GM21367 (cell line): ENCODE data around the gene NR5A2.

Experiments used
- ATAC-seq: cut with Tn5 transposase; IDR thresholded peaks from one replicate; pipeline ENCODE4 v1.9.1; 2021; ENCODE audit not compliant: unreplicated experiment

The NR5A2 gene

GRCh38 chr1:200062143-200062542 lies 34.6 kb downstream of the NR5A2 start:
- no peak for ATAC-seq

GRCh38 chr1:200072636-200073285 lies 45.3 kb downstream of the NR5A2 start:
- peak; percentile 97 for ATAC-seq

GRCh38 chr1:200073286-200073637 lies 45.8 kb downstream of the NR5A2 start:
- peak; percentile 11 for ATAC-seq

GRCh38 chr1:200075522-200075921 lies 48.0 kb downstream of the NR5A2 start:
- no peak for ATAC-seq

- ATAC-seq, result no peak
Measured at GRCh38 chr1:200075938-200076546, 48.5 kb downstream of the NR5A2 start.

- no peak for ATAC-seq
Measured at GRCh38 chr1:200079232-200079940, 51.9 kb downstream of the NR5A2 start.

GRCh38 chr1:200081151-200081968 lies 53.9 kb downstream of the NR5A2 start:
- ATAC-seq, result no peak

GRCh38 chr1:200081969-200082245 lies 54.4 kb downstream of the NR5A2 start:
- no peak for ATAC-seq

- no peak for ATAC-seq
Measured at GRCh38 chr1:200082329-200082728, 54.8 kb downstream of the NR5A2 start.

- ATAC-seq, result no peak
Measured at GRCh38 chr1:200090252-200091159, 63.0 kb downstream of the NR5A2 start.

GRCh38 chr1:200095057-200095577 lies 67.6 kb downstream of the NR5A2 start:
- ATAC-seq, result no peak

- no peak for ATAC-seq
Measured at GRCh38 chr1:200096774-200097173, 69.3 kb downstream of the NR5A2 start.

- no peak for ATAC-seq
Measured at GRCh38 chr1:200099040-200099439, 71.5 kb downstream of the NR5A2 start.

GRCh38 chr1:200103966-200104583 lies 76.6 kb downstream of the NR5A2 start:
- ATAC-seq, result no peak

GRCh38 chr1:200107004-200107470 lies 79.5 kb downstream of the NR5A2 start:
- no peak for ATAC-seq

GRCh38 chr1:200108659-200109058 lies 81.1 kb downstream of the NR5A2 start:
- no peak for ATAC-seq

GRCh38 chr1:200112290-200112689 lies 84.8 kb downstream of the NR5A2 start:
- no peak for ATAC-seq

GRCh38 chr1:200115532-200115931 lies 88.0 kb downstream of the NR5A2 start:
- no peak for ATAC-seq

- no peak for ATAC-seq
Measured at GRCh38 chr1:200116324-200116723, 88.8 kb downstream of the NR5A2 start.
